Fibroblast of the aortic adventitia (primary cell): ENCODE results near the gene OR2AJ1. TPM values are rescaled to one million over a fixed set of nuclear protein-coding genes. Genes with fewer than 3 reads are reported as not detected.

Experiments
- DNase-seq: peaks from one replicate; pipeline ENCODE4 v3.0.0-alpha.2; 2010; ENCODE audit warnings: low read depth
- H3K4me3 ChIP-seq: 2 replicates; pipeline ENCODE4 v1.5.1; 2011; ENCODE audit warnings: low read depth, mild to moderate bottlenecking, control low read depth, low read length, moderate library complexity
- total RNA-seq: library from RNA; depleted of rRNA; stranded (reverse); fragments of >200 nt; gene quantifications from 2 replicates; pipeline ENCODE4 v1.2.3, GENCODE V29; 2012; ENCODE audit warnings: low replicate concordance
- TF ChIP-seq, protein P1 (sequence below): IDR thresholded peaks from 2 replicates; pipeline ENCODE4 v1.5.1; 2011; ENCODE audit warnings: mild to moderate bottlenecking, low read length, control low read depth, inconsistent platforms; ENCODE audit not compliant: insufficient read depth

OR2AJ1 gene
- total RNA-seq, 1 donor, result not detected

DNA sequence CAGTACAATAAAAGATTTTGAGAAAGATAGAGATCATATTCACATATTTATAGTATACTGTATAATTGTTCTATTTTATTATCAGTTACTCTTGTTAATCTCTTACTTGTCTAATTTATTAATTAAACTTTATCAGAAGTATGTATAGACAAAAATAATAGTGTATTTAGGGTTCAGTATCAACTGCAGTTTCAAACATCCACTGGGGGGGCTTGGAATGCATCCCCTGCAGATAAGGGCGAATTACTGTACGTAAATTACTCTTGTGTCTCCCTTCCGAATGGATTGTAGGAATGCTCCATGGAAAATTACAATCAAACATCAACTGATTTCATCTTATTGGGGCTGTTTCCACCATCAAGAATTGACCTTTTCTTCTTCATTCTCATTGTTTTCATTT, 23.9 kb downstream of the OR2AJ1 start, which contains the start of gene OR2L8:
OR2L8 (plus strand) TSS at position 301 of the 400 bp plus-strand sequence; CDS start at position 301, 0 bp downstream.
- H3K4me3 ChIP-seq, result no peak within 1 kb of the TSS
- no peak for DNase-seq
- TF ChIP-seq, protein P1, sequence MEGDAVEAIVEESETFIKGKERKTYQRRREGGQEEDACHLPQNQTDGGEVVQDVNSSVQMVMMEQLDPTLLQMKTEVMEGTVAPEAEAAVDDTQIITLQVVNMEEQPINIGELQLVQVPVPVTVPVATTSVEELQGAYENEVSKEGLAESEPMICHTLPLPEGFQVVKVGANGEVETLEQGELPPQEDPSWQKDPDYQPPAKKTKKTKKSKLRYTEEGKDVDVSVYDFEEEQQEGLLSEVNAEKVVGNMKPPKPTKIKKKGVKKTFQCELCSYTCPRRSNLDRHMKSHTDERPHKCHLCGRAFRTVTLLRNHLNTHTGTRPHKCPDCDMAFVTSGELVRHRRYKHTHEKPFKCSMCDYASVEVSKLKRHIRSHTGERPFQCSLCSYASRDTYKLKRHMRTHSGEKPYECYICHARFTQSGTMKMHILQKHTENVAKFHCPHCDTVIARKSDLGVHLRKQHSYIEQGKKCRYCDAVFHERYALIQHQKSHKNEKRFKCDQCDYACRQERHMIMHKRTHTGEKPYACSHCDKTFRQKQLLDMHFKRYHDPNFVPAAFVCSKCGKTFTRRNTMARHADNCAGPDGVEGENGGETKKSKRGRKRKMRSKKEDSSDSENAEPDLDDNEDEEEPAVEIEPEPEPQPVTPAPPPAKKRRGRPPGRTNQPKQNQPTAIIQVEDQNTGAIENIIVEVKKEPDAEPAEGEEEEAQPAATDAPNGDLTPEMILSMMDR, result no peak

DNA sequence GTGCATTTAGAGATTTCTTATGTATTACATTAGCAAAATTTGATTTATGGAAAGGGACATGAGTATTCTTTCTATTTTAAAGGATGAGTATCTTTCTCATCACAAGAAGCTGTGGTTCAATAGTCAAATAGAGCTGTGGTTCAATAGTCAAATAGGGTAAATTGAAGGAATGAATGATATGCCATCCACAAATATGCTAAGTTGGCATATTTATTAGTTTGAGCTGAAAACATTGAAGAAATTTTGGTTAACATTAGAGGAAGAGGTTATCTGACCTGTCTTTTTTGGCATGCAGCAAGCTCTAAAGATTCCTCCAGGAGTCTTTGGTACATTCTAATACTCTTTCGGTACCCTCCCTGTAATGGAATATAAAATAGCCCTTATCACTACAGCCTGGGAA, 28.7 kb downstream of the OR2AJ1 start:
- DNase-seq, result no peak
- TF ChIP-seq, protein P1, result no peak
- H3K4me3 ChIP-seq, result no peak overlapping the region

DNA sequence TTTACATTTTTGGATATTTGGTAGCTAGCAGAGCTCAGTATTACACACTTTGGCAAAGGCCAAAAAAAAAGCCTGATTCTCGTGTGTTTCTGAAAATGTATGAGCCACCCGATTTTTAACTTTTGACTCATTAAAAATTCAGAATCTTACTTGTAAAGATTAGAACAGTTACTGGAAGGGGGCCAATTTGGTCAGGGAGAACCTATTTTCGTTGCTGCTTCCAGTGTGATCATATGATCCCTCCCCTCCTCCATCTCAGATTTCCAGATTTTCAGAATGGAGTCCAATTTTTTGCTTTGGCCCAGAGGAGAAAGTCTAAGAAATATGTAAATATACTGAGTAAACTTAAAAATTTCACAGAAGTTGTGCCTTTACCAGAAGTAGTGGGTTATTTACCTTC, 37.1 kb downstream of the OR2AJ1 start:
- TF ChIP-seq, protein P1, result no peak

DNA sequence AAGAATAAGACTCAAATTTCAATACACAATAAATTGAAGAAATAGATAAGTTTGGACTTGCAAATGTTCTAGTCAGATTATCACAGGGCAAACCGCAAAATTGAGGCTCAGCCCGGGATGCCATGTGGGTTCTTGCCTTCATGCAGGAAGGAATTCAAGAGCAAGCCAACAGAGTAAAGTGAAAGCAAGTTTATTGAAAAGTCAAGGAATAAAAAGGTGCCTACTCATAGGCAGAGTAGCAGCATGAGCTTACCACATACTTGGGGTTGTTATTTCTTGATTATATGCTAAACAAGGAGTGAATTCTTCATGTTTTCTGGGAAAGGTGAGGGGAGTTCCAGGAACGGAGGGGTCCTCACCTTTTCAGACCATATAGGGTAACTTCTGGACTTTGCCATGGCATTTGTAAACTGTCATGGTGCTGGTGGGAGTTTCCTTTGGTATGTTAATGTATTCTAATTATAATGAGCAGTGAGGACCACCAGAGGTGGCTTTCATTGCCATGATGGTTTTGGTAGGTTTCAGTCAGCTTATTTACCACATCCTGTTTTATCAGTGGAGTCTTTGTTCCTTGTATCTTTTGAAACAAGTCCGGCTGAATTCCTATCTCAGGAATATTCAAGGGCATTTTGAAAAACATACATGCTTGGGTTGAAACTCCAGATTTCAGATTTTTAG, 38.4 kb downstream of the OR2AJ1 start:
- DNase-seq, result no peak
- TF ChIP-seq, protein P1, result no peak
- H3K4me3 ChIP-seq, result no peak overlapping the region

More for the DNA sequence above, 37.1 kb downstream of the OR2AJ1 start:
- H3K4me3 ChIP-seq, result no peak overlapping the region
- DNase-seq, result no peak

DNA sequence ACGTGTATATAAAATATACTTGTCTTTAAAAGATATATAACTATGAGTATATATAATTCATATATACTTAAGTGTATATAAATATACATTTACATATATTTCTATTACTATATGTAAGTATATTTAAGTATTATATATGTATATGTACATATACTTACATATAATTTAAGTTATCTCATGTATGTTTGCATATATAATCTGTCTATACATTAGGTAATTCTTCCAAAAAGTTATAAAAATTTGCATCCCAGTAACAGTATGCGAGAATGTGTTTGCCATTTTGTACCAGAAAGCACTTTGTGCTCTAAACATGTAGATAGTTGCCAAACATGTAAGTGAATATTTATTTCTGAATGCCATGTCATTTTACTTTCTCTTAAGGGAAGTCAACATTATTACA, 40.2 kb downstream of the OR2AJ1 start, which contains the start of gene OR2AK2:
OR2AK2 (plus strand) TSS at position 301 of the 400 bp plus-strand sequence. CDS start 144 bp downstream, outside the sequence.
- DNase-seq, result no peak
- TF ChIP-seq, protein P1, result no peak
- no peak within 1 kb of the TSS for H3K4me3 ChIP-seq

DNA sequence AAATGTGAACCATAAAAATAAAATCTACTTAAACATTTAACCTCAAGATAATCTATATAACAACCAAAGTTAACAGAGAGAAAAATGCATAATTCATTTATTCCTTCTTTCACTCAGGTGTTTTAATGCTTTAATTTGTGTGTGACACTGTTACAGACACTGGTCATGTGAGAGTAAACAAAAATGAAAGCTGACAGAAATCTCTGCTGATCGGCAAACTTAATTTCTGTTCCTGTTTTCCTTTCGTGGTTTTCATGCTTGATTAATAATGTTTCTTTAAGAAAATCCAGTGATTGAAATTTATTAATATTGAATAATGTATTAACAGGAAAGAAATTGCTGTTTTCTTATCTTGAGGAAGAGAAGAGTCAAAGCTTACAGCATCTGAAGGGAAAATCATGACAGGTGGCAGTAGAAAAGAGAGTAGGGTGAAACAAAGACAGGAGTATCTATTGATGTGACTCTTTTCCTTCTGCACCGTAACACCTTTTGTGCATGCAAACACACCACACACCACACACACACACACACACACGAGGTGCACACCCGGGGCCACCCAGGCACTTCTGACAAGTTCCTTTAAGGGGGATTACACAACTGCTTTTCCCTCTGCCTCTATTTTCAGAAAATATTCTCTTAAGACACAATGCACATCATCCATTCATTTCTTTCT, 42.0 kb downstream of the OR2AJ1 start:
- TF ChIP-seq, protein P1, result no peak
- no peak for DNase-seq
- no peak overlapping the region for H3K4me3 ChIP-seq

Other genes starting within 250 kb of the OR2AJ1 start
- gene OR13G1, start 245.2 kb upstream of the OR2AJ1 start, total RNA-seq, result not detected in 2 replicates
- not detected in 2 replicates for gene OR6F1, start 208.2 kb upstream of the OR2AJ1 start, total RNA-seq
- gene OR14K1, start 186.3 kb upstream of the OR2AJ1 start, total RNA-seq, result not detected in 2 replicates
- gene OR14A2, start 176.7 kb upstream of the OR2AJ1 start, total RNA-seq, result not detected in 2 replicates
- gene OR1C1, start 164.3 kb upstream of the OR2AJ1 start, total RNA-seq, result not detected in 2 replicates
- gene OR14A16, start 100.8 kb upstream of the OR2AJ1 start, total RNA-seq, result not detected in 2 replicates
- gene OR11L1, start 83.0 kb upstream of the OR2AJ1 start, total RNA-seq, result not detected in 2 replicates
- gene TRIM58, start 67.7 kb upstream of the OR2AJ1 start, total RNA-seq, result 0.09 and 3.0 TPM in 2 replicates
- gene OR2W3, start 29.3 kb upstream of the OR2AJ1 start, total RNA-seq, result not detected in 2 replicates
- not detected in 2 replicates for gene OR2T8, start 4.6 kb upstream of the OR2AJ1 start, total RNA-seq
- not detected in 2 replicates for gene OR2L8, start 24.0 kb downstream of the OR2AJ1 start, total RNA-seq
- gene OR2AK2, start 40.3 kb downstream of the OR2AJ1 start, total RNA-seq, result not detected in 2 replicates
- gene OR2L5, start 88.8 kb downstream of the OR2AJ1 start, total RNA-seq, result under 0.01 TPM in 1 of 2 replicates, not detected in the other
- gene OR2L2, start 105.2 kb downstream of the OR2AJ1 start, total RNA-seq, result not detected in 2 replicates
- gene OR2L3, start 121.9 kb downstream of the OR2AJ1 start, total RNA-seq, result not detected in 2 replicates
- not detected in 2 replicates for gene OR2L13, start 170.3 kb downstream of the OR2AJ1 start, total RNA-seq
- not detected in 2 replicates for gene OR2M5, start 220.3 kb downstream of the OR2AJ1 start, total RNA-seq
- gene OR2M2, start 249.9 kb downstream of the OR2AJ1 start, total RNA-seq, result not detected in 2 replicates